Kidney epithelial cell (primary cell): ENCODE measurements around the gene TMEM44. TPM values are rescaled to one million over a fixed set of nuclear protein-coding genes. Genes with fewer than 3 reads are reported as not detected.

ENCODE experiments used
- DNase-seq: peaks from one replicate; pipeline ENCODE4 v3.0.0-alpha.2; 2010; ENCODE audit warnings: low read depth
- H3K27me3 ChIP-seq: 2 replicates; pipeline ENCODE4 v1.6.0; 2011; ENCODE audit warnings: low read length; ENCODE audit not compliant: control insufficient read depth, insufficient read depth
- H3K36me3 ChIP-seq: 2 replicates; pipeline ENCODE4 v1.5.1; 2011; ENCODE audit warnings: low read length; ENCODE audit not compliant: control insufficient read depth, insufficient read depth
- H3K4me3 ChIP-seq: 2 replicates; pipeline ENCODE4 v1.5.1; 2011; ENCODE audit warnings: low read depth, mild to moderate bottlenecking, control low read depth, low read length
- total RNA-seq: library from RNA; depleted of rRNA; stranded (reverse); fragments of >200 nt; gene quantifications from 2 replicates; pipeline ENCODE4 v1.2.3, GENCODE V29; 2015
- TF ChIP-seq, protein P1 (sequence below): IDR thresholded peaks from 2 replicates; pipeline ENCODE4 v1.5.1; 2011; ENCODE audit warnings: mild to moderate bottlenecking, moderate library complexity, low read length, control low read depth, inconsistent platforms; ENCODE audit not compliant: insufficient read depth, poor library complexity, severe bottlenecking

The TMEM44 gene
- total RNA-seq, 1 donor from 2014 or later, result 16.2 TPM

DNA sequence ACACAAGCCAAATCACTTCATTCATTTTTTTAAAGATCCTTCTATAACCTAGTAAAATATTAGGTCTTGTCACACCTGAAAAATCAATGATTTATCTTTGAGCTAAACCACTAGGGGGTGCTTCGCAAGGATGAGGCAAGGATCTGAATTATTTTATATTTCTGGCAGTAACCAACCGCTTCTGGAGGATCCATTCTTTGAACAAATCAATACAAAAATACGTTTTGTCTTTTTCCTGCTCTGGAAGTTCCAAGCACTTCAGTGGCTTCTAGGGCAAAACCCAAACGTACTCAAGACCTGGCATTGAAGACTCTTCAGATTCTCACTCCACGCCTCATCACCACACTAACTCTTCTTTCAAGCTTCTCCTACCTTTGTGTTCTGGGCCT, 38.3 kb upstream of the TMEM44 start:
- H3K4me3 ChIP-seq, result peak overlapping the region; percentile 98
- TF ChIP-seq, protein P1, sequence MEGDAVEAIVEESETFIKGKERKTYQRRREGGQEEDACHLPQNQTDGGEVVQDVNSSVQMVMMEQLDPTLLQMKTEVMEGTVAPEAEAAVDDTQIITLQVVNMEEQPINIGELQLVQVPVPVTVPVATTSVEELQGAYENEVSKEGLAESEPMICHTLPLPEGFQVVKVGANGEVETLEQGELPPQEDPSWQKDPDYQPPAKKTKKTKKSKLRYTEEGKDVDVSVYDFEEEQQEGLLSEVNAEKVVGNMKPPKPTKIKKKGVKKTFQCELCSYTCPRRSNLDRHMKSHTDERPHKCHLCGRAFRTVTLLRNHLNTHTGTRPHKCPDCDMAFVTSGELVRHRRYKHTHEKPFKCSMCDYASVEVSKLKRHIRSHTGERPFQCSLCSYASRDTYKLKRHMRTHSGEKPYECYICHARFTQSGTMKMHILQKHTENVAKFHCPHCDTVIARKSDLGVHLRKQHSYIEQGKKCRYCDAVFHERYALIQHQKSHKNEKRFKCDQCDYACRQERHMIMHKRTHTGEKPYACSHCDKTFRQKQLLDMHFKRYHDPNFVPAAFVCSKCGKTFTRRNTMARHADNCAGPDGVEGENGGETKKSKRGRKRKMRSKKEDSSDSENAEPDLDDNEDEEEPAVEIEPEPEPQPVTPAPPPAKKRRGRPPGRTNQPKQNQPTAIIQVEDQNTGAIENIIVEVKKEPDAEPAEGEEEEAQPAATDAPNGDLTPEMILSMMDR, result peak; percentile 53
- no peaks in the 10 kb centered on the region for H3K36me3 ChIP-seq
- H3K27me3 ChIP-seq, result no peaks in the 10 kb centered on the region
- no peak for DNase-seq

DNA sequence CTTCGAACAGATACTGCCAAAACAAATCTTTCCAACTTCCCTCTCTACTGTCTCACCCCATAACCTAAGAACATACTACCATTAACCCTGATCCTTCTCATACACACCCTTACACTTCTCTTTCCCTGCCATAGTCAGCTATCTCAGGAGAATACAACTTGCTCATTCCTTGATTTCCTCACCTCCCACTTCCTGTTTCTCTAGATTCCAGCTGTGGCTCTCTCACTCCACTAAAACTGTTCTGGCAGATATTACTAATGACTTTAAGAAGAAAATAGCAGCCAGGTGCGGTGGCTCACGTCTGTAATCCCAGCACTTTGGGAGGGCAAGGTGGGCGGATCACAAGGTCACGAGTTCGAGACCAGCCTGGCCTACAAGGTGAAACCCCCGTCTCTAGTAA, 34.1 kb upstream of the TMEM44 start:
- H3K27me3 ChIP-seq, result no peaks in the 10 kb centered on the region
- TF ChIP-seq, protein P1, result no peak
- H3K4me3 ChIP-seq, result no peak overlapping the region
- H3K36me3 ChIP-seq, result no peaks in the 10 kb centered on the region
- DNase-seq, result no peak

DNA sequence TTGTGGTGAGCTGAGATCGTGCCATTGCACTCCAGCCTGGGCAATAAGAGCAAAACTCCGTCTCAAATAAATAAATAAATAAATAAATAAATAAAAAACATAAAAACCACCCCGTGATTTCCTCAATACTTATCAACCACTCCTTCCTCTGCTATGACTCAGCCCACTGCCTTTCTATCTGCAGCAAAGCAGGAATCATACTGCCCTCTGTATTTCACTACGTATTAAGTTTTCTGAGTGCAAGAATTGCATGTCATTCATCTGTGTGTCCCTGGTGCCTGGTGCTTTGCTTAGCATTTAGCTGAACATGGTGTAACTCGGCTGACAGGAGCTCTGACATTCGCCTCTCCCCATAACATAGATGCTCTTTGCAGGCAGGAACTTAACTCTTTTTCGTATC, 31.6 kb upstream of the TMEM44 start:
- no peak for DNase-seq
- no peaks in the 10 kb centered on the region for H3K27me3 ChIP-seq
- TF ChIP-seq, protein P1, result no peak
- H3K4me3 ChIP-seq, result no peak overlapping the region
- H3K36me3 ChIP-seq, result no peaks in the 10 kb centered on the region

DNA sequence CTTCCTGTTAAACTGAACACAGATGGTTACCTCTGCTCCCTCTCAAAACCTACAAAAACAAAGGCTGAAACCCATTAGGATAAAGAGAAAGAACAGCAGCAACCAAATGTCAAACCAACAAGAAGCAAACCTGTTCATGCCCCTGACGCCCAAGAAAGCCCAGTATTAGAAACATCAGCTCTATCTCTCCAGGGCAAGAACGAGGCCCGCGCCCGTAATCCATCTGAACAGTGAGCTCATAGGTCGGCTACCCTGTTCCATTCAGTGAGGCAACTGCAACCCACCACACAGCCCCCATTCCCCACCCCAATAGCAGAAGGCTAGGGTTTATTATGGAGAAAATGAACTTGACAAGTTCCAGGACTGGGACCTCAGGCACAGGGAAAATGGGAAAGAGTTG, 28.7 kb upstream of the TMEM44 start:
- Histone ChIP-seq H3K27me3 (no peaks in the 10 kb centered on the region), H3K4me3 (no peak overlapping the region), H3K36me3 (peaks cover 3% of the 10 kb centered on the region)
- DNase-seq, result no peak
- TF ChIP-seq, protein P1, result no peak

DNA sequence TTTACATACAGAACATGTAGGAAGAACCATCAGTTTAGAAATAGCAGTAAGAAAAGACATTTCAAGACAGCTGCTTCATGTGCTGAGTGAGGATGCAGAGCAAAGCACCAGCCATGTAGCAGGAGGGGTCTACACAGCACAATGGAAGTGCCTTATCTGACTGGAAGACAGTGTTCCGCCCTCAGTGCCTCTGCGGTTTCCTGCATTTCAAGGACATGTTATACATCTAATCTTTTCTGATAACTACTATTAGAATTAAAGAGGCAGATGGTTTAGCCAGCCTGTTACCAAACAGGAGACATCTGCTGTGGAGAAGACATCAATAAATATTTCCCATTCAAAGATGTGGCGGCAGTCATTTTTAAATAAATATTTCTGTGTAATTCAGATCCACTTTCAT, 28.2 kb upstream of the TMEM44 start:
- peaks cover 3% of the 10 kb centered on the region for H3K36me3 ChIP-seq
- TF ChIP-seq, protein P1, result no peak
- DNase-seq, result no peak
- no peak overlapping the region for H3K4me3 ChIP-seq
- no peaks in the 10 kb centered on the region for H3K27me3 ChIP-seq

DNA sequence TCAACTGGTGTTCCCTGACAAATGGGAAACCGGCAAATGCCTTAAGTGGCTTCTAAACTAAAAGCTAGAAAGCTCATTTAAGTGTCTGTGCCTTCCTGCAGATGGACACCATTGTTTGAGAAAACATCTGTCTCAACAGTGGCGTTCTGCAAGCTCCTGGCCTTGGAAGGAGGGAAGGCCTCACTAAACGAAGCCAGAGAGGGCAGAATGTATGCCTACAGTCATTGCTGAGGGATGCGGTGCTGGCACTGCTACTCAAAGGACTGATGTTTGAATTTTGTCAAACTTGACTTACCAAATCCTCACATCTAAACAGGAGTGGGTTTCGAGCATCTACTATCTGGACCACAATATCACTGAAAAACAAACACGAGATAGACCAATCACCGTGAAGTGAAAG, 26.6 kb upstream of the TMEM44 start:
- Histone ChIP-seq H3K4me3 (no peak overlapping the region), H3K36me3 (peaks cover 3% of the 10 kb centered on the region), H3K27me3 (no peaks in the 10 kb centered on the region)
- TF ChIP-seq, protein P1, result no peak
- no peak for DNase-seq
